GM18520 (cell line): ENCODE data around the gene BMAL1.

Experiments
- ATAC-seq: cut with Tn5 transposase; IDR thresholded peaks from one replicate; pipeline ENCODE4 v1.9.1; 2021; ENCODE audit not compliant: unreplicated experiment

The BMAL1 gene

DNA sequence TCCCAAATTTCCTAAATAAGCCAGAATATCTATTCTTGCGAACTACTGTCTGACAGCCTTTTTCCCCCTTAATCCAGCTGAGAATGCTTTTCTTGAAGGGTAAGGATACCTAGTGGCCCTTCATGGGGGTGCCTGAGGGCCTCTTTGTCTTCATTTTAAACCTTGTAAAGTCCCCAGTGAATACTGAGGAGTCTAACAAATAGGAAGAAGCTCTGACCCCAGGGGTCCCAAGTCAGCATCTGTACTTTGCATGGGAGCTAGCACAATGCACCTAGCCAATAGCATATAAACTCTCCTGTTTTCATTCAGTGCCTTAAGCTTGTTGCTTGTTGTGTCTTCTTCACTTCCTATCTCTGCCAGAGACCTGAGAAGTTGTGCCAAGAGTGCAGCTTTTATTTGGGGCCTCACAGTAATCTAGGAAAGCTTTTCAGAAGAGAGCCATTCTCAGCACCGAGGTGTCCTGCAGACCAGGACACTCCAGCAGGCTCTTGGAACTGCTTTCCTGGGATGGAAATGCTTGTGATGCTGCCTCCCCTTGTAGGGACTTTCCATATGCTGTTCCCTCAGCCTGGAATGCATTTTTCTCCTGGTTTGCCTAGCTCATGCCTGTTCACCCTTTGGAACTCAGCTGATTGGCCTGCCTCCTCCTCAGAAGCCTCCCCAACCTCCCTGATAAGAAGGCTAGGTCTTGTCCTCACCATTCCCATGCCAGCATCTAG lies 37.2 kb downstream of the BMAL1 start:
- ATAC-seq: no peak

DNA sequence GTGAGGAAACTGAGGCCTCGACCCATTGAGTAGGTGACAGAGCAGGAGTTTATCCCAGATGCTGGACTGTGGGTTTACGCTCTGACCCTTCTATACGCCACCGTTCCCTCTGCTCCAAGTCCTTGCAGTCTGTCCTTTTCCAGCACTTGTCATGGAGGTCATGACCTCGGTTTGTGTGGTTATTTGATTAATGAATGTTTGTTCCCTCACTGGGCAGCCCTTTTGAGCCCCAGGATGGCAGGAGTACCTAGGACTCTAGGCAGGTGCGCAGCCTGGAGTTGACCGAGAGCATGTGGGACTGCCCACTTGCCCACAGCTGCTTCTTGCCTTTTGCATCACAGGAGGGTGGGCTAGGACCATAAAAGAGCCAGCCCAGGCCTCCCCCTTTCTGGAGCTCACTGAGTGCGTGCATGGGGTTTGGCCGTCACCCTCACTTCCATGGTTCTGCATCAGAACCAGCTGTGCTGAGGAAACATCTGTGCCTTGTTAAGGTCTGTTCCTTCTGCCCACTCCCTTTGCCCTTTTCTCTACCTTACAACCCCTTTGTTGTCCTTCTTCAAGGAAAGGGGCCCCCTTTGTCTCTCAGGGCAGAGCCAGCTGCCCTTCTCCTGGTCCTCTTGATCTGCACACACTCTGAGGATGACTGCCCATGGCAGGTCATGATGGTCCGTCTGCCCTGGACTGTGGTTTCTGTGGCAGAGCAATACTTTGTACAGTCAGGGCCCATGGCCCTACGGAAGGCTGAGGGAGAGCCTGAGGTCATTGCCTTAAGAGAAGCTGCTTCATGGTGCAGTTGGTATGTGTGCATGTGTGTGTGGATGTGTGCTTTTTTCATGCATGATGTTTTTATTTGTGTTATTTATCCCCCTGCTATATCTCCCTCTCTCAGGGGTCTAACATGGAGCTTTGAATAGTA lies 38.2 kb downstream of the BMAL1 start:
- peak; percentile 14 for ATAC-seq

GRCh38 chr11:13316528-13316961 lies 39.0 kb downstream of the BMAL1 start:
- peak; percentile 42 for ATAC-seq

DNA sequence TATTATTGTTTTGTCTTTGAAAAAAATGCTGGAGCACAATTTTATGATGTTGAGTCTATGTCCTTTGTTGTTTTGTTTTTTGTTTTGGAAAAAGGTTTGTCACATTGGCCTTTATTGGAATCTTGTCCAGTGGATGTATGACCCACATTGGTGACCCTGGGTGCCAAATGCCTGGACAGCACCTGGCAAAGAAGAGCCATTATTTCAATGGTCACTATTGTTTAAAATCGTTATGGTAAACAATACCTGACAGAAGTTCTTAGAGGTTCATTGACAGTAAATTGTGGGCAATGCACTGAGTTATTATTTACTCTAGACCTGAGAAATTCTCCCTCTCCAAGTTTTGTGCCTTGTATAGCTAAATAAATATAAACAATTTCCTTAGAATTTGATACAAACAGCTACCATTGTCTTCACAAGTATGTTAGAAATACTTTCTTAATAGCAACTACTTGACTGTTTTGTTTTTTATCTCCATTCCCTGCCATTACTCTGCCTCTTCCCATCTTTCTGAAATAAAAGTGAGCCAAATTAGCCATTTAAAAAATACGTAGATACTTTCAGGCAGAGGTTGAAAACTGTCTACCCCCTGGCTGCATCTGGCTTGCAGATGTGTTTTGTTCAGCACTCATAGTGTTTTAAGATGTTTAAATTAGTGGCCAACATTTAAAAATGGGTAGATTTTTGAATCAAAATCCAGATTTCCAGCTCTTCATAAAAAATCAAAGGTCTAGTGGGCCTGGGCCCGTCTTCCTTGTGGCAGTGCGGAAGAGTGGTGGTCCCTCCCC lies 39.9 kb downstream of the BMAL1 start:
- ATAC-seq: no peak

- peak; percentile 46 for ATAC-seq
Observed at GRCh38 chr11:13318498-13319295, 41.1 kb downstream of the BMAL1 start.

GRCh38 chr11:13320688-13321087 lies 43.1 kb downstream of the BMAL1 start:
- ATAC-seq: no peak

GRCh38 chr11:13321431-13321830 lies 43.8 kb downstream of the BMAL1 start:
- no peak for ATAC-seq

GRCh38 chr11:13324141-13324540 lies 46.6 kb downstream of the BMAL1 start:
- no peak for ATAC-seq

DNA sequence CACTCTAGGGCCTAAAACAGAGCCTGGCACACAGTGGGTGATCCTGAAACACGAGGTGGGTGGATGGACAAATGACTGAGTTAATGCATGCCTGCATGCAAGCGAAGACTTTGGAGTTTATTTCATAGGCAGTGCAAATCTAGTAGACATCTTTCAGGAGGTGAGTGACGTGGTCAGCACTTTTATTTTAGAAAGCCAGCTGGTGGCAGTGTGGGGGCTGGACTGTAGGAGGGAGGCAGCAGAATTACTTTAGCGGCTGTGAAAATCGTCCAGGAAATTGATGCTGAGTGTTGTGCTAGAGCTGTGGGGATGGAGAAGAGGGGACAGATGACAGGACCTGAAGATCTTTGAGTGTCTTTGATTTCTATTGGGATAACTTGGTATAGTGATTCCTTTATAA lies 47.1 kb downstream of the BMAL1 start:
- no peak for ATAC-seq

DNA sequence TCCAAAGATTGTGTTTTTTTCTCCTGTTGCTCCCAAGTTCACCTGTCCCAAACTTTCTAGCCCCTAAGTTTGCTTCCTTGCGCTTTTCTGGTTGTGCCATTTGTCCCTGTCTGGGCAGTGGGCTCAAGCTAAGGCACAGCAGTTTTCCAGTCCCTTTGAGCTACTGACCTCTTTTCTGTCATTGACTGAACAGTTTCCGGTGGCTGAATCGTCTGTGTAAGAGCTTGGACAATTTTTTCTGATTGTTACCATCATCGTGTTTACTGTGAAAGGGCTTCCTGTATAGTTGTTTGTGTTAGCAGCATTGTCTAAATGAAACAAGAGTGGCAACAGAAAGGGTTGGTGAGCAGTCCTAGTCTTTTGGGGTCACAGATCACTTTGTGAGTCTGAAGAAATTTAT lies 49.8 kb downstream of the BMAL1 start:
- no peak for ATAC-seq

DNA sequence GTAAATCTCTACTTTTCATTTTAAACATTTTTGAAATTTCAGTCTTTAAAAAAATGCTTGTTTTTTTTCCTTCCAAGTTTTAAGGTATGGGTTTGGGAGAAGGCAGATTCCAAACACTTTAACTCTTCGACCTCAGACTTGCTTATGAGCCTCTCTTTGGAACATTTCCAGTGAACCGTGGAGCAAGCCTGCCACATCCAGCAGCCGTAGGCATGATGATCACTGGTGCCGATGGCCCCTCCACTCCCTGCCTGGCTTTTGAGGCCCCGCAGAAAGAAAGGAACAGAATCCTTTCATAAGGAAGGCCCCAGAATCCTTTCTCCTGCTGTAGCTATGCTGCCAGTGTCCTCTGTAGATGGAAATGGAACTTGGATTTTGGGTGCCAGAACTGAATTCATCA lies 50.7 kb downstream of the BMAL1 start:
- no peak for ATAC-seq

GRCh38 chr11:13329670-13330356 lies 52.2 kb downstream of the BMAL1 start:
- no peak for ATAC-seq

GRCh38 chr11:13332124-13332523 lies 54.5 kb downstream of the BMAL1 start:
- ATAC-seq: no peak

DNA sequence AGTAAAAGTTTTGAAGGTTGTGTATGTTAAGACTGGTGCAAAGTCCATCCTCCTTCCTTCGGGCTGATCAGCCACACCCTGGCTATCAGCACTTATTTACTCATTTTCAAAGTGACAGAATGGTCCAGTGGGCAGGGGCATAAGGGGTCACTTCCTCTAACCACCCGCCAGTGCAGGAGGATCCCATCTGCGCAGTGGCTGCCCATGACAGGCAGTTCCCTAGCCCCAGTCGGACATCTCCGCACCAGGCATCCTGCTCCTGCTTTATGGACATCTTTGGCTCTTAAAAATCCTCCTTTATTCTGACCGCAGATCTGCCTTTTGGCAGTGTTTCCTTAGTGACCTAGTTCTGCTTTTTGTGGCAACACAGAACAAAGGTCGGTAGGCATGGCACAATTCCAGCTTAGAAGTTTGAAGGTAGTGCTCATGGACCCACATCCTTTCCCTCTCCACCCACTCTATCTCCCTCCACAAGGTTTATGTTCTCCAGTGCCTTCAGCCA lies 55.9 kb downstream of the BMAL1 start:
- peak; percentile 37 for ATAC-seq

DNA sequence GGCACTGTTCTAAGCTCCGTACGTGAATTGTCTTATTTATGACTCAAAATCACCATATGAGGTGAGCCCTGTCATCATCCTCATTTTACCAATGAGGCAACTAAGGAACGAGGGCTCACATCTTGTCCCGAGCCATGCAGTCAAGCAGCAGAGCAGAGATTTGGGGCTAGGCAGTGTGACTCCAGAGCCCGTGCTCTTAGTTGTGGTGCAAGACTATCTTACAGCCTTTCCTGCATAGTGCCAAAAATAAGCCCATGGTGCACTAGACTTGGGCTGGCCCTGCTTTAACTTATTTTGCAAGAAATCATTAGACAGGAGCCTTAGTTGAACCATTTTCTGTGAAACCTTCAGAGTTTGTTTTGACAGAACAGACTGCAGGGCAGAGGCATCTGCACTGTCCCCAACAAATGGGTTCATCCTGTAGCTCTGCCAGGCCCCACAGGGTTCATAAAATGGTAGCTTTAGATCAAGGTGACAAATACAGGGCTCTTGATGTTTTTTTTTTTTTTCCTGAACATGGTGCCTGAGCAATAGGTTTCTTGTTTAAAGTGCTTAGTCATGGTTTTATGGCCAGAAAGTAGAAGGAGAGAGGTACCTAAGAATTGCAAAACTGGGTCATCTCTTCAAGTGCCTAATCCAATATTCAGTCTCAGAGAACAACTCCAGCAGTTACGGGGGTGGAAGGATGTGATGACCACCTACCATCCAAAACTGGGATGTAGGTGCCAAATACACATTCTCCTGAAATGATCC lies 56.6 kb downstream of the BMAL1 start:
- ATAC-seq: no peak

- ATAC-seq: no peak
Observed at GRCh38 chr11:13335319-13335718, 57.7 kb downstream of the BMAL1 start.

GRCh38 chr11:13336246-13336878 lies 58.8 kb downstream of the BMAL1 start:
- no peak for ATAC-seq

DNA sequence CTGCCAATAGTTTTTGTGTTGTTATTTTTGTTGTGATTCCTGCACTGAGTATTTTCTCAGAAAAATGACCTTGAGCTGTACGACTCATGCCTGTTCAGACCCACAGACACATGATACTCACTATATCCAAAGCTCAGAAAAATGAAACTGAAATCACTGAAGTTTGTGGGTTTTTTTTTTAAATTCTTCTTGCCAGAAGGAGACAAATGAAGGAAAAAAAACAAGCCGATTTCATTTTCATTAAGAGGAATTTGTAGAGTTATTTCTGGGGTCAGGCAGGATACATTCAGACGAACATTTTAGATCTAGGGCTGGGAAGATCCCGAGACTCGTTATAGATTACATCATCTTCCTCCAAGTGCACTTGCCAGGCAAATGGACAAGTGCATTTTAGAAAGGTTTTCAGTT lies 60.4 kb downstream of the BMAL1 start:
- ATAC-seq: no peak
